KG1 (cell line): Measurements from ENCODE around the gene SNAP91.

ENCODE experiments used
- DNase-seq: peaks from one replicate; lab custom pipeline; 2025; lab: John Stamatoyannopoulos, UW

SNAP91 gene

GRCh38 chr6:83546636-83547035 is 162.3 kb downstream of the SNAP91 start:
- DNase-seq: no peak

GRCh38 chr6:83539678-83540077 is 169.2 kb downstream of the SNAP91 start:
- no peak for DNase-seq

- no peak for DNase-seq
These were observed 172.0 kb downstream of the SNAP91 start for GRCh38 chr6:83536647-83537589.

GRCh38 chr6:83536034-83536646 is 172.8 kb downstream of the SNAP91 start:
- no peak for DNase-seq

GRCh38 chr6:83518816-83519480 is 190.0 kb downstream of the SNAP91 start:
- no peak for DNase-seq

- no peak for DNase-seq
These were observed 191.4 kb downstream of the SNAP91 start for GRCh38 chr6:83517500-83517899.

DNA sequence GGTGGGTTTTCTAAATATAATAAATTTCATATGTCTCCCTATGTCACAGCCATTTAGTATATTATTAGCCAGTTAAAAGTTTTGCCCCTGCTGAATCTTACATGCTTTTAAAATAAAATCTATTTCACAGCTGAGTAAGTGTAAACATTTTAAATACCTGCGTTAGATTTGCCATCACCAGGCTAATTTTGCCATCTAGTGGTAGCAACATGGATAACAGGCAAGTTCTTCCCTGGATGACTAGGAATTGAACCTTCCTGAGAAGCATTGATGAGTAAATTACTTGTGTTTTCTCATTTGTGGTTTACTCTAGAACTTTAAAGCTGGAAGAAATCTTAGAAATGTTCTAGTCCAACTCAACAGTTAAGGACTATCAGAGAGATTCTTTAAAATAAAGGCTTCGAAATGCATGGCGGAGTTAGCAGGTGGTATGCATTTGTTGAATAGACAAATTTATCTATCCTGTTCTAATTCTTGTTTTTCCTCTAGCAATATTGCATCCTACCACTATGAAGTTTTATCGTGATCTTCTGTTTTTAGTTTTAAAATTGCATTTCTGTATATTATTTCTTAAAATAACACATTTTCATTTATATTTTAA is 193.9 kb downstream of the SNAP91 start:
- DNase-seq: peak; percentile 20

DNA sequence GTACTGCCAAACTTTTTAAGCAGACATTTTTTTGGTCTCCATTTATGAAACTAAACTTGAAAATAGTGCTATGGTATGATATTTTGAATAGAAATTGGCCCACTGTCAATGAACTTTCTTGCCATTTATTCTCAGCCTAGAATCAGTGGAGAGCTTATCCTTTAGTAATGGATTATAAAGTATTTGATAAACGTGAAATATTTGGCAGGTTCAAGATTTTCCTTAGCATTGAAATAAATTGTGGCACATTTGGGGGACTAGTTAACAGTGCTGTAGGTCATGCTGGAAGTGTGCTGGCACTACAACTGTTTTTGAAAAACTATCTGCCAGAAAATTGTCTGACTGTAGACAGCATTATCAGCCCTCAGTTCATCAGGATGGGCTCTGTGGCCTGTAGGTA is 194.4 kb downstream of the SNAP91 start:
- DNase-seq: no peak

DNA sequence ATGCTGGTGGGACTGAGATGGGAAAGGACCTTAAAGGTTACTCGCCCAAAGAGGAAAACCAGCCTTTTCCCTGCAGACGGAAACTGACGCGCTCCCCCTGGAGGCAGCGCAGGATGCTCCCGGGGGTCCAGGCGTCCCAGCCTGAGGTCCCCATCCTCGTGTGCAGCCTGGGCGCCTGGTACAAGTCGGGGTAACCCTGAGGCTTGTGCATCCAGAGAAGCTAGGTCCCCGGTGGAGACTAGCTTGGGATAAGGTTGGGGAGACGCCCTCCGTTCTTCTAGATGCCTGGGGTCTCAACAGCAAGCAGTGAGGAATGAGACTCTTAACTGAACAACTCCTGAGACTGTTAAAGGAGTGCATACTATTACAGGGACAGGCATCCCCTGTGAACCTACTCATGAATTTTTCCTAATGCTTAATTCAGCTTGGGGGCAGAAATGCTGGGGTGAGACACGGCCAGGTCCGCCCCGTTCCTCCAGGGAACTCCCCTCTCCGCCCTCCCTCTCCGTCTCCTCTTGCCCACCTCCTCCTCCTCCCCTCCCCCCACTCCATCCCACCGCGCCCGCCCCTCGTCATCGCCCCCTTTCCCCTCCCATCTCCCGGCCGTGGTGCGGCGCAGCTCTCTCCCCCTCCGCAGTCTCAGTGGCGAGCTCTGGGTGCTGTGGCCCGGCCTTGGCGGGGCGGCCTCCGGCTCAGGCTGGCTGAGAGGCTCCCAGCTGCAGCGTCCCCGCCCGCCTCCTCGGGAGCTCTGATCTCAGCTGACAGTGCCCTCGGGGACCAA is 196.8 kb downstream of the SNAP91 start, which contains the start of gene PRSS35:
Gene PRSS35 (plus strand): TSS at position 634 of the 781 bp plus-strand sequence. CDS start 10,908 bp downstream, outside the sequence.
- no peak for DNase-seq

GRCh38 chr6:83511266-83511665 is 197.6 kb downstream of the SNAP91 start:
- no peak for DNase-seq

- DNase-seq: no peak
These were observed 198.1 kb downstream of the SNAP91 start for GRCh38 chr6:83510791-83511190.

DNA sequence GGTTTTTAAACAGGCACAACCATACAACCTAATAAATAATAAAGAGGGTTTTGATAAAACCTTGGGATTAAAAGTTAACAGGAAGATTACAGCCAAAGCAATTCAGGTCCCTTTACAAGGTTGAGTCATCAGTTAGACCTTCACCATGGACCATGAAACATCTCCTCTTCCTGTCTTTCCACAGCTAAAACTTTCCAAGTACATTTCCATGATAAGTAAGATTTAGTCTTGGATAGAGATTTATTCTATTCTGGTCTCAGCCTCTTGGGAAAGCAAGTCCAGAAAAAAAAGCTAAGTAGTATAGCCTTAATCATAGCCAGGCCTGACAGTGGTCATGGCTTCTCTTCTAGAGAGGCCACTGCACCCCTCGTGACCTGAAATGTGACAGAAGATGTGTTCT is 199.5 kb downstream of the SNAP91 start:
- no peak for DNase-seq

DNA sequence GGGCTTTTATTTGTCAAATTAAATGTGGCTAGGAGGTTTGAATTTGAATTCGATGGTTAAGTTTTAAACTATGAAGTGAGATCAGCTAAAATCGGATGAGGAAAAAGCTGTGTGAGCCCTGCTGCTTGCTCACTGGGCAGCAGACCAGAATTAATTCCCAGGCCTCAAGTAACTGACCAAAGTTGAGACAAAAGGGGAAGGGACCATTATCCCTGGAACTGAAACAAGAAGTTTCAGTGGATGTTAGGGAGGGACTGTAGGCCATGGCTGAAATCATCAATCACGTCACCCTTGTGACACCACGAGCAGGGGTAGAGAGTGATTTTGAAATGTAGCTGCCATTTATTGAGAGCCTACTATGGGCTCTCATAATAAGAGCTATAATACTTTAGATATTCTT is 203.5 kb downstream of the SNAP91 start:
- DNase-seq: no peak
